ENCODE results near the gene TET3. TPM values are rescaled to one million over a fixed set of nuclear protein-coding genes. Genes with fewer than 3 reads are reported as not detected.

The TET3 gene
- total RNA-seq, 1 donor from 2014 or later = 32.2 TPM

DNA sequence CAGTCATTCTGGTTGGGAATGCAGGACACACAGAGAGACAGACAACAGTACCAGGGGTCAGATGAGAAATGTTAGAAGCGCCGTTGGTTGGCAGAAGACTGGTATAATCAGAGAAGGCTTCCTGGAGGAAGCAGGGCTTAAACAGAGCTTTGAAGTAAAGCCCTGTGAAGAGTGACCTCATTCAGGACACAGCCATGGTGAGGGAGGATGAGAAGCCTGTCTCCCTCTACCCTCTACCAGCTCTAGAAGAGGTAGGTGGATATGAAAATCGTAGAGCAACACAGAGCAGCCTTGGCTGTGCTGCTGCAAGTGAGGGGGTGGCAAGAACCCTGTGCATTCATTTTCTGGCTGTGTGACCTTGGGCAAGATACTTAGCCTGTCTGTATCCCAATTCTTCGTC is 14.2 kb downstream of the TET3 start:
- H3K27me3 Mint-ChIP-seq (ENCODE audit: low read depth) = no peaks in the 10 kb centered on the region
- no peak for DNase-seq (ENCODE audit: low spot score)
- H3K27ac Mint-ChIP-seq (ENCODE audit: unreplicated experiment) = no peak overlapping the region
- no peak overlapping the region for H3K4me3 Mint-ChIP-seq (ENCODE audit: unreplicated experiment)
- H3K9me3 Mint-ChIP-seq (ENCODE audit: low read depth) = no peaks in the 10 kb centered on the region
- H3K4me1 Mint-ChIP-seq (ENCODE audit: low read depth) = peaks cover 36% of the 10 kb centered on the region
- H3K36me3 Mint-ChIP-seq (ENCODE audit: low read depth) = no peaks in the 10 kb centered on the region
- TF ChIP-seq, protein P1, sequence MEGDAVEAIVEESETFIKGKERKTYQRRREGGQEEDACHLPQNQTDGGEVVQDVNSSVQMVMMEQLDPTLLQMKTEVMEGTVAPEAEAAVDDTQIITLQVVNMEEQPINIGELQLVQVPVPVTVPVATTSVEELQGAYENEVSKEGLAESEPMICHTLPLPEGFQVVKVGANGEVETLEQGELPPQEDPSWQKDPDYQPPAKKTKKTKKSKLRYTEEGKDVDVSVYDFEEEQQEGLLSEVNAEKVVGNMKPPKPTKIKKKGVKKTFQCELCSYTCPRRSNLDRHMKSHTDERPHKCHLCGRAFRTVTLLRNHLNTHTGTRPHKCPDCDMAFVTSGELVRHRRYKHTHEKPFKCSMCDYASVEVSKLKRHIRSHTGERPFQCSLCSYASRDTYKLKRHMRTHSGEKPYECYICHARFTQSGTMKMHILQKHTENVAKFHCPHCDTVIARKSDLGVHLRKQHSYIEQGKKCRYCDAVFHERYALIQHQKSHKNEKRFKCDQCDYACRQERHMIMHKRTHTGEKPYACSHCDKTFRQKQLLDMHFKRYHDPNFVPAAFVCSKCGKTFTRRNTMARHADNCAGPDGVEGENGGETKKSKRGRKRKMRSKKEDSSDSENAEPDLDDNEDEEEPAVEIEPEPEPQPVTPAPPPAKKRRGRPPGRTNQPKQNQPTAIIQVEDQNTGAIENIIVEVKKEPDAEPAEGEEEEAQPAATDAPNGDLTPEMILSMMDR (IDR thresholded peaks at IDR 0.05) = no peak

DNA sequence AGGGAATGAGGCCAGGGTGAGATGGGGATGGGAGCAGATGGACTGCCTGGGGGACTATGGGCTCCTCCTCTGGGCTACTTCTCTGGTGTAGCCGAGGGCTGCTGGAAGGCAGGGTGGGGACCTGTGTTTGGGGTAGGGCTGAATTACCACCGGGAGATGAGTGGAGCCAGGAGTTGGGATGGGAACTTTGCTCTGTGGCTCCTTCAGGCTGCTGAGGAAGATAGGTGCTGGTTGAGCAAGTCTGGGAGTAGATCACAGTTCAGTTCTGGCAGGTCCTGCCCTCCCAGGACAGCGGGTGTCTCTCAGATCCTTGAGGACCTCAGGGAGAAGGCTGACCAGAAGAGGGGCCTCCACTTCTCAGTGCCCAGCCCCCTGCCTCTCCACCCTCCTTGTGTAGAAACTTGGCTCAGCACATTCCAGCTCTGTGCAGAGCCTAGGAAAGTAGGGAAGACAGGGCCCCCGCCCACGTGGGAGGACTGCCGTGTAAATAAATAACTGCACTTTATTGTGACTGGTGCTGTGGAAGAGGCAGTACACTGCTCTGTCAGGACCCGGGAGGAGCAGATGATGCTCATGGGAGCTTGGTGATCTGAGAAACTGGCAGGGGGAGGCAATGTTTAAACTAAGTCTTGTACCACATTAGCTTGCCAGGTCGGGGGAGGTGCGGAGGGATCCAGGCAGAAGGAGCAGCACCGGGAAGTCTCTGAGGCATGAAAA is 15.3 kb downstream of the TET3 start:
- peak; percentile 84 for DNase-seq (ENCODE audit: low spot score)

DNA sequence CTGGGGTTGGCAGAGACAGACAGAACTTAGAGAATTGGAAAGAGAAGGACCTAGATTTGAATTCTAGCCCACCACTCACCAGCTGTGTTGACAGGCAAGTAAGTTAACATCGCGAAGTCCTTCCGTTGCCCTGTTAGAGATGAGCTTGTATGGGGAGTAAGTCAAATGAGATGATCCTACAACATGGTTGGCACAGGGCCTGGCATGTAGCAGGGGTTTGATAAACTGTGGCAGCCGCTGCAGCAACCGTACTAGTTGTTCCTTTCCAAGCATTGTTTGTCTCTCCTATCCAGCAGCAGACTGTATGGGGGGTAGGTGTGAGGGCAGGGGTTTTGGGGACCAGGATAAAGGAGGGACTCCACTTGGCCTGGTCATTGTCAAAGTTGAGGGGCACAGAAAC is 16.0 kb downstream of the TET3 start:
- Mint-ChIP-seq H3K36me3 (ENCODE audit: low read depth) (no peaks in the 10 kb centered on the region), H3K4me3 (ENCODE audit: unreplicated experiment) (peak overlapping the region; percentile 39), H3K4me1 (ENCODE audit: low read depth) (peaks cover 53% of the 10 kb centered on the region), H3K9me3 (ENCODE audit: low read depth) (no peaks in the 10 kb centered on the region), H3K27ac (ENCODE audit: unreplicated experiment) (peak overlapping the region; percentile 86), H3K27me3 (ENCODE audit: low read depth) (no peaks in the 10 kb centered on the region)
- no peak for DNase-seq (ENCODE audit: low spot score)
- TF ChIP-seq, protein P1 (IDR thresholded peaks at IDR 0.05) = no peak

More for the DNA sequence above, 15.3 kb downstream of the TET3 start:
- H3K27me3 Mint-ChIP-seq (ENCODE audit: low read depth) = no peaks in the 10 kb centered on the region
- TF ChIP-seq, protein P1 (IDR thresholded peaks at IDR 0.05) = no peak
- peaks cover 47% of the 10 kb centered on the region for H3K4me1 Mint-ChIP-seq (ENCODE audit: low read depth)
- H3K4me3 Mint-ChIP-seq (ENCODE audit: unreplicated experiment) = peak overlapping the region; percentile 39
- H3K27ac Mint-ChIP-seq (ENCODE audit: unreplicated experiment) = peak overlapping the region; percentile 86
- no peaks in the 10 kb centered on the region for H3K9me3 Mint-ChIP-seq (ENCODE audit: low read depth)
- H3K36me3 Mint-ChIP-seq (ENCODE audit: low read depth) = no peaks in the 10 kb centered on the region

DNA sequence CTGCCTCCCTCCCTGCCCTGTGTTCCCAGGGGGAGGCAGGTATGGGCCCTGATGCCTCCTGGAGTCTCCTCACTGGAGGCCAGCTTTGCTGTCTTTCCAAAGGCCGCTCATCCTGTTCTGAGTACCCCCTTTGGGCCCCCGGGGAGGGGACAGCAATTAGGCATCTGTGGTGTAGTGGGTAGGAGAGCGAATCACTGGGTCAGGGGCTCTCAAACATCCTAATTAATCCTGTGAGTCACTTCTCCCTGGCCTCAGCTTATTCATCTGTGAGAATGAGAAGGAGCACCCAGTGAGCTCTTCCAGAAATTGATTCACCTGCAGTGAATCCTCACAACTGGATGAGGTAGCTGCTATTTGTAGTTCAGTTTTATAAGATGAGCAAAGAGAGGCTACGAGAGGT is 16.4 kb downstream of the TET3 start:
- TF ChIP-seq, protein P1 (IDR thresholded peaks at IDR 0.05) = no peak
- Mint-ChIP-seq H3K27me3 (ENCODE audit: low read depth) (no peaks in the 10 kb centered on the region), H3K4me3 (ENCODE audit: unreplicated experiment) (no peak overlapping the region), H3K36me3 (ENCODE audit: low read depth) (peaks cover 2% of the 10 kb centered on the region), H3K9me3 (ENCODE audit: low read depth) (no peaks in the 10 kb centered on the region), H3K4me1 (ENCODE audit: low read depth) (peaks cover 57% of the 10 kb centered on the region), H3K27ac (ENCODE audit: unreplicated experiment) (no peak overlapping the region)
- DNase-seq (ENCODE audit: low spot score) = peak; percentile 37

DNA sequence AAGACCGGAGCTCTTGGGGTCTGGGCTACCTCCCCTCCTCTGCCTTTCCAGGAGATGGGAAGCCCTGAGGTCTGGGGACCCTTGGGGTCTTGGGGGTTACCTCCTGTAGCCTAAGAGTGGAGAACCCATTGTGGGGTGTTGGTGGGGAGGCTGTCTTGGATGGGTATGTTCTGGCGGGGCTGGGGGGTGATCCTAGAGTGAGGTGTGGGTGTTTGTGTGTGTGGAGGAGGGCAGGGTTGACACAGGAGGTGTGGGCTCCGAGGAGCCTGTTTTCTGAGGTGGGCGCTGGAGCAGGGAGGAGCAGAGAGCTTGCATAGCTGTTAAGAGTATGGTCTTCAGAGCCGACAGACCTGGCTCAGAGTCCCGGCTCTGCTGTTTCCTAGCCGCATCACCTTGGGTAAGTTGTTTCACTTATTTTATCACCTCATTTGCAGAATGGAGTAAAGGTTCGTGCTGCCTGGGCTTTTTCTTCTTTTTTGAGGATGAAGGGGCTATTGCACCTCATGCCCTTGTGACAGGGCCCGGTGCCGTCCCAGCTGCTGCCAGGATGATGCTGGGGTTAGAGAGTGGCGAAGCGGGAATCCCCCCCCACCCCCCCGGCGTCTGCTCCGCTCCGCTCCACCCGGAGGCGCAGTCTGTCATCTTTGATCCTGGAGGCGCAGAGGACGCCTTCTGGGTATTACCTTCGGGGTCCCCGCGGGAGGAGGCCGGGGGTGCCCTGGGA is 17.2 kb downstream of the TET3 start:
- TF ChIP-seq, protein P1 (IDR thresholded peaks at IDR 0.05) = peak; percentile 45
- peak; percentile 66 for DNase-seq (ENCODE audit: low spot score)
- H3K9me3 Mint-ChIP-seq (ENCODE audit: low read depth) = no peaks in the 10 kb centered on the region
- peaks cover 2% of the 10 kb centered on the region for H3K36me3 Mint-ChIP-seq (ENCODE audit: low read depth)
- peaks cover 65% of the 10 kb centered on the region for H3K4me1 Mint-ChIP-seq (ENCODE audit: low read depth)
- H3K27me3 Mint-ChIP-seq (ENCODE audit: low read depth) = no peaks in the 10 kb centered on the region
- peak overlapping the region; percentile 36 for H3K27ac Mint-ChIP-seq (ENCODE audit: unreplicated experiment)
- peak overlapping the region; percentile 51 for H3K4me3 Mint-ChIP-seq (ENCODE audit: unreplicated experiment)
